Right ventricle myocardium inferior (tissue), 1 donor: ENCODE data around the gene MGLL. TPM values are rescaled to one million over a fixed set of nuclear protein-coding genes. Genes with fewer than 3 reads are reported as not detected.
"Not testable (repeated sequence)": the region's sequence is repeated elsewhere in the genome, so short reads cannot be mapped to it uniquely, and the experiment has no call there.

Experiments used
- ATAC-seq: fragments of 200-7000 bp; cut with Tn5 transposase; one replicate; pipeline ENCODE4 v1.9.1; 2020; ENCODE audit warnings: mild to moderate bottlenecking, moderate library complexity
- DNase-seq: peaks from one replicate; pipeline ENCODE4 v3.0.0; 2021; ENCODE audit errors: missing footprints
- intact Hi-C: fragments of 100-400 bp; cut with DNase I; formaldehyde crosslinking; loops from one replicate; pipeline ENCODE4 v1.11.0; 2022
- total RNA-seq: library from RNA; stranded (reverse); fragmentation: NEBNext Ultra II Directional; extraction: Animal tissue kit (Norgen Biotek cat#: 25700); gene quantifications from one replicate; pipeline ENCODE4 v1.2.1, GENCODE V29; 2021
- donor health status: DM: no; HTN: yes; CAD: no; lungs with severe emphysema.

The MGLL gene
- total RNA-seq, 1 donor from 2014 or later, result 74.1 TPM

- intact Hi-C loops, result loop anchor here (5.0 kb wide), 2 partner anchors 78 to 152 kb away; partner anchors contain the start of genes MGLL and TPRA1
- no peak for ATAC-seq
- no peak for DNase-seq
These were observed 152.1 kb downstream of the MGLL start for GRCh38 chr3:127670229-127670559.

GRCh38 chr3:127669541-127670228 lies 152.6 kb downstream of the MGLL start:
- ATAC-seq (no peak), DNase-seq (no peak)
- intact Hi-C loops, result loop anchor here (5.0 kb wide), 2 partner anchors 77 to 153 kb away; partner anchors contain the start of genes MGLL and TPRA1

GRCh38 chr3:127668906-127669305 lies 153.4 kb downstream of the MGLL start:
- DNase-seq (no peak), ATAC-seq (no peak)
- intact Hi-C loops, result no loop called here

GRCh38 chr3:127667119-127667681 lies 155.1 kb downstream of the MGLL start:
- ATAC-seq, result no peak
- DNase-seq, result no peak
- intact Hi-C loops, result no loop called here

- DNase-seq (no peak), ATAC-seq (no peak)
- intact Hi-C loops, result no loop called here
These were observed 155.6 kb downstream of the MGLL start for GRCh38 chr3:127666676-127667075.

GRCh38 chr3:127665586-127665985 lies 156.7 kb downstream of the MGLL start:
- no peak for ATAC-seq
- intact Hi-C loops, result no loop called here
- no peak for DNase-seq

- no peak for ATAC-seq
- no peak for DNase-seq
- intact Hi-C loops, result no loop called here
These were observed 157.2 kb downstream of the MGLL start for GRCh38 chr3:127665165-127665564.

- no peak for DNase-seq
- no peak for ATAC-seq
- intact Hi-C loops, result no loop called here
These were observed 159.2 kb downstream of the MGLL start for GRCh38 chr3:127663151-127663550.

- ATAC-seq (no peak), DNase-seq (no peak)
- intact Hi-C loops, result no loop called here
These were observed 160.3 kb downstream of the MGLL start for GRCh38 chr3:127662001-127662469.

GRCh38 chr3:127661600-127661999 lies 160.7 kb downstream of the MGLL start:
- ATAC-seq (no peak), DNase-seq (no peak)
- intact Hi-C loops, result no loop called here

GRCh38 chr3:127660621-127661251 lies 161.6 kb downstream of the MGLL start:
- intact Hi-C loops, result no loop called here
- ATAC-seq (no peak), DNase-seq (no peak)

- intact Hi-C loops, result no loop called here
- no peak for DNase-seq
- no peak for ATAC-seq
These were observed 164.1 kb downstream of the MGLL start for GRCh38 chr3:127658234-127658633.

- DNase-seq (no peak), ATAC-seq (no peak)
- intact Hi-C loops, result no loop called here
These were observed 165.4 kb downstream of the MGLL start for GRCh38 chr3:127656906-127657305.

GRCh38 chr3:127655641-127656040 lies 166.7 kb downstream of the MGLL start:
- ATAC-seq (no peak), DNase-seq (no peak)
- intact Hi-C loops, result no loop called here

- not testable (repeated sequence) for ATAC-seq, DNase-seq
- intact Hi-C loops, result loop anchor here (5.0 kb wide), 1 partner anchor 317 kb away; no protein-coding TSS in a partner anchor
These were observed 167.3 kb downstream of the MGLL start for GRCh38 chr3:127654993-127655392.

- ATAC-seq (no peak), DNase-seq (no peak)
- intact Hi-C loops, result loop anchor here (5.0 kb wide), 1 partner anchor 318 kb away; no protein-coding TSS in a partner anchor
These were observed 167.9 kb downstream of the MGLL start for GRCh38 chr3:127654374-127654773.

- intact Hi-C loops, result loop anchor here (2.0 to 5.0 kb wide), 2 partner anchors 180 to 320 kb away; no protein-coding TSS in a partner anchor
- ATAC-seq, result peak; percentile 86
- DNase-seq, result no peak
These were observed 169.9 kb downstream of the MGLL start for GRCh38 chr3:127652246-127652995.

- intact Hi-C loops, result loop anchor here (2.0 to 5.0 kb wide), 2 partner anchors 181 to 321 kb away; no protein-coding TSS in a partner anchor
- DNase-seq, result no peak
- ATAC-seq, result no peak
These were observed 170.7 kb downstream of the MGLL start for GRCh38 chr3:127651516-127652172.

GRCh38 chr3:127650236-127650635 lies 172.1 kb downstream of the MGLL start:
- intact Hi-C loops, result loop anchor here (5.0 kb wide), 1 partner anchor 322 kb away; no protein-coding TSS in a partner anchor
- DNase-seq (no peak), ATAC-seq (no peak)
